HepG2 (cell line): ENCODE measurements around the gene ACOT8. TPM values are rescaled to one million over a fixed set of nuclear protein-coding genes. Genes with fewer than 3 reads are reported as not detected.

Experiments used
- EP300 ChIP-seq, 3 experiments: sonication (generic) in 1 of 3; formaldehyde crosslinking in 1 of 3; IDR thresholded peaks; 2 replicates each; pipeline versions ENCODE4 v1.5.1 to v1.6.1; 2011 to 2020; ENCODE audit warnings: low read depth in 2 of 3, low read length in 2 of 3, borderline replicate concordance in 1 of 3, improper control_type of control experiment in 1 of 3, mild to moderate bottlenecking in 1 of 3, missing genetic modification reagents in 1 of 3, moderate library complexity in 1 of 3
- ERF ChIP-seq: IDR thresholded peaks from 2 replicates; pipeline ENCODE4 v1.6.1; 2018; ENCODE audit warnings: missing biosample characterization, missing genetic modification reagents
- FOXP4 ChIP-seq: sonication (generic); formaldehyde crosslinking; IDR thresholded peaks from 2 replicates; pipeline ENCODE4 v1.4.0; 2020; ENCODE audit warnings: missing genetic modification reagents
- HDAC2 ChIP-seq: sonication (generic); formaldehyde crosslinking; IDR thresholded peaks from 2 replicates; pipeline ENCODE4 v1.4.0; 2020; ENCODE audit warnings: missing genetic modification reagents
- RARA ChIP-seq: IDR thresholded peaks from 2 replicates; pipeline ENCODE4 v1.6.1; 2016; ENCODE audit warnings: missing genetic modification reagents, missing compliant biosample characterization
- SOX13 ChIP-seq, 3 experiments: fragments of 450-650 bp in 1 of 3; sonication (generic) in 1 of 3; formaldehyde crosslinking in 1 of 3; IDR thresholded peaks in 2 of 3; conservative IDR thresholded peaks in 1 of 3; 2 replicates each; pipeline versions ENCODE4 v1.5.0 to v1.6.1; 2016 to 2020; ENCODE audit warnings: antibody characterized with exemption in 1 of 3, mild to moderate bottlenecking in 1 of 3, missing compliant biosample characterization in 1 of 3, missing genetic modification reagents in 1 of 3, moderate library complexity in 1 of 3
- SP4 ChIP-seq: sonication (generic); formaldehyde crosslinking; IDR thresholded peaks from 2 replicates; pipeline ENCODE4 v1.8.1; 2023; ENCODE audit warnings: mild to moderate bottlenecking, missing genetic modification reagents
- TAF1 ChIP-seq: sonication (generic); formaldehyde crosslinking; IDR thresholded peaks from 2 replicates; pipeline ENCODE4 v1.4.0; 2020; ENCODE audit warnings: missing genetic modification reagents
- TARDBP ChIP-seq: sonication (generic); formaldehyde crosslinking; IDR thresholded peaks from 2 replicates; pipeline ENCODE4 v1.8.0; 2022; ENCODE audit warnings: mild to moderate bottlenecking, missing genetic modification reagents
- ZBTB7B ChIP-seq: sonication (generic); formaldehyde crosslinking; IDR thresholded peaks from 2 replicates; pipeline ENCODE4 v1.4.0; 2020; ENCODE audit warnings: missing genetic modification reagents
- ZFP90 ChIP-seq: sonication (generic); formaldehyde crosslinking; IDR thresholded peaks from 2 replicates; pipeline ENCODE4 v1.8.0; 2022; ENCODE audit warnings: missing genetic modification reagents, mild to moderate bottlenecking, inconsistent platforms, borderline replicate concordance
- ZNF614 ChIP-seq: IDR thresholded peaks from 2 replicates; pipeline ENCODE4 v1.6.1; 2018; ENCODE audit warnings: missing biosample characterization, missing genetic modification reagents, inconsistent platforms, borderline replicate concordance
- polyA plus RNA-seq, 8 experiments: library from polyadenylated mRNA; depleted of rRNA in 3 of 8; stranded (reverse) in 7 of 8; unstranded in 1 of 8; fragments of >200 nt; fragmentation: Illumina TruSeq in 4 of 8; extraction: Trizol in 4 of 8; gene quantifications; 2 replicates each; pipeline versions ENCODE4 v1.2.1 to v1.2.3, GENCODE V29; 2011 to 2016; ENCODE audit warnings: low read depth in 4 of 8, missing spikeins in 1 of 8, mixed read lengths in 1 of 8; ENCODE audit not compliant: insufficient read depth in 1 of 8
- total RNA-seq, 5 experiments: library from RNA; depleted of rRNA; stranded (reverse); fragments of >200 nt; fragmentation: Illumina TruSeq; extraction: Trizol; gene quantifications; 2 replicates each; pipeline ENCODE4 v1.2.3, GENCODE V29; 2016; ENCODE audit warnings: low read depth in 1 of 5
- TF ChIP-seq, protein P1 (sequence below): sonication (generic); formaldehyde crosslinking; IDR thresholded peaks from 2 replicates; pipeline ENCODE4 v1.5.0; 2020; ENCODE audit warnings: mild to moderate bottlenecking, missing genetic modification reagents
- TF ChIP-seq, protein P2 (sequence below): sonication (generic); formaldehyde crosslinking; IDR thresholded peaks from 2 replicates; pipeline ENCODE4 v1.4.0; 2020; ENCODE audit warnings: missing genetic modification reagents
- TF ChIP-seq, protein P3 (sequence below): sonication (generic); formaldehyde crosslinking; conservative IDR thresholded peaks from 2 replicates; pipeline ENCODE4 v1.4.0; 2020; ENCODE audit warnings: missing genetic modification reagents
- TF ChIP-seq, protein P4 (sequence below): sonication (generic); formaldehyde crosslinking; IDR thresholded peaks from 2 replicates; pipeline ENCODE4 v1.5.1; 2020; ENCODE audit warnings: mild to moderate bottlenecking, missing genetic modification reagents, moderate library complexity

Gene ACOT8
- total and polyA plus RNA-seq, 2 of the 13 experiments (the other 11 are each of a cell fraction or from before 2014, with no cell fraction given) = 31.4 to 45.5 TPM

- TF ChIP-seq FOXP4 (CRISPR knock-in tag) = peak; percentile 62
- TF ChIP-seq RARA = peak; percentile 65
- peak; percentile 65 for TF ChIP-seq HDAC2 (CRISPR knock-in tag)
- TF ChIP-seq, protein P1, sequence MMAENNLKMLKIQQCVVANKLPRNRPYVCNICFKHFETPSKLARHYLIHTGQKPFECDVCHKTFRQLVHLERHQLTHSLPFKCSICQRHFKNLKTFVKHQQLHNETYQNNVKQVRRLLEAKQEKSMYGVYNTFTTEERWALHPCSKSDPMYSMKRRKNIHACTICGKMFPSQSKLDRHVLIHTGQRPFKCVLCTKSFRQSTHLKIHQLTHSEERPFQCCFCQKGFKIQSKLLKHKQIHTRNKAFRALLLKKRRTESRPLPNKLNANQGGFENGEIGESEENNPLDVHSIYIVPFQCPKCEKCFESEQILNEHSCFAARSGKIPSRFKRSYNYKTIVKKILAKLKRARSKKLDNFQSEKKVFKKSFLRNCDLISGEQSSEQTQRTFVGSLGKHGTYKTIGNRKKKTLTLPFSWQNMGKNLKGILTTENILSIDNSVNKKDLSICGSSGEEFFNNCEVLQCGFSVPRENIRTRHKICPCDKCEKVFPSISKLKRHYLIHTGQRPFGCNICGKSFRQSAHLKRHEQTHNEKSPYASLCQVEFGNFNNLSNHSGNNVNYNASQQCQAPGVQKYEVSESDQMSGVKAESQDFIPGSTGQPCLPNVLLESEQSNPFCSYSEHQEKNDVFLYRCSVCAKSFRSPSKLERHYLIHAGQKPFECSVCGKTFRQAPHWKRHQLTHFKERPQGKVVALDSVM (CRISPR knock-in tag) = peak; percentile 49; the same call in 1 of the 2 replicates
- 0 out of 2 replicates have a peak, but pooled peaks have one; percentile 61 for TF ChIP-seq TARDBP (CRISPR knock-in tag)
- TF ChIP-seq TAF1 (CRISPR knock-in tag) = peak; percentile 36; the same call in 1 of the 2 replicates
- peak; percentile 75; the same call in 1 of the 2 replicates for TF ChIP-seq SOX13 (IDR thresholded peaks at IDR 0.05)
- TF ChIP-seq SOX13 (CRISPR knock-in tag; conservative IDR thresholded peaks at IDR 0.05 in 1 of 2, IDR thresholded peaks at IDR 0.05 in 1 of 2) = peak in 1 of 2 experiments; percentile 96; a peak in 2 of 4 replicates
- TF ChIP-seq, protein P2, sequence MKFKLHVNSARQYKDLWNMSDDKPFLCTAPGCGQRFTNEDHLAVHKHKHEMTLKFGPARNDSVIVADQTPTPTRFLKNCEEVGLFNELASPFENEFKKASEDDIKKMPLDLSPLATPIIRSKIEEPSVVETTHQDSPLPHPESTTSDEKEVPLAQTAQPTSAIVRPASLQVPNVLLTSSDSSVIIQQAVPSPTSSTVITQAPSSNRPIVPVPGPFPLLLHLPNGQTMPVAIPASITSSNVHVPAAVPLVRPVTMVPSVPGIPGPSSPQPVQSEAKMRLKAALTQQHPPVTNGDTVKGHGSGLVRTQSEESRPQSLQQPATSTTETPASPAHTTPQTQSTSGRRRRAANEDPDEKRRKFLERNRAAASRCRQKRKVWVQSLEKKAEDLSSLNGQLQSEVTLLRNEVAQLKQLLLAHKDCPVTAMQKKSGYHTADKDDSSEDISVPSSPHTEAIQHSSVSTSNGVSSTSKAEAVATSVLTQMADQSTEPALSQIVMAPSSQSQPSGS (CRISPR knock-in tag) = peak; percentile 64
- TF ChIP-seq, protein P3, sequence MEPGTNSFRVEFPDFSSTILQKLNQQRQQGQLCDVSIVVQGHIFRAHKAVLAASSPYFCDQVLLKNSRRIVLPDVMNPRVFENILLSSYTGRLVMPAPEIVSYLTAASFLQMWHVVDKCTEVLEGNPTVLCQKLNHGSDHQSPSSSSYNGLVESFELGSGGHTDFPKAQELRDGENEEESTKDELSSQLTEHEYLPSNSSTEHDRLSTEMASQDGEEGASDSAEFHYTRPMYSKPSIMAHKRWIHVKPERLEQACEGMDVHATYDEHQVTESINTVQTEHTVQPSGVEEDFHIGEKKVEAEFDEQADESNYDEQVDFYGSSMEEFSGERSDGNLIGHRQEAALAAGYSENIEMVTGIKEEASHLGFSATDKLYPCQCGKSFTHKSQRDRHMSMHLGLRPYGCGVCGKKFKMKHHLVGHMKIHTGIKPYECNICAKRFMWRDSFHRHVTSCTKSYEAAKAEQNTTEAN (CRISPR knock-in tag) = 0 out of 2 replicates have a peak, but pooled peaks have one; percentile 27
- 0 out of 2 replicates have a peak, but pooled peaks have one; percentile 43 for TF ChIP-seq SP4 (CRISPR knock-in tag)
- TF ChIP-seq ZBTB7B = 0 out of 2 replicates have a peak, but pooled peaks have one; percentile 60
- peak; percentile 19 to 69; a peak in 2 of 4 replicates for TF ChIP-seq EP300 (IDR thresholded peaks at IDR 0.05; ENCODE audit: low read depth in 2 of 2, low read length in 2 of 2)
- TF ChIP-seq EP300 (CRISPR knock-in tag; IDR thresholded peaks at IDR 0.05; ENCODE audit: borderline replicate concordance) = peak; percentile 60; the same call in 1 of the 2 replicates
- TF ChIP-seq, protein P4, sequence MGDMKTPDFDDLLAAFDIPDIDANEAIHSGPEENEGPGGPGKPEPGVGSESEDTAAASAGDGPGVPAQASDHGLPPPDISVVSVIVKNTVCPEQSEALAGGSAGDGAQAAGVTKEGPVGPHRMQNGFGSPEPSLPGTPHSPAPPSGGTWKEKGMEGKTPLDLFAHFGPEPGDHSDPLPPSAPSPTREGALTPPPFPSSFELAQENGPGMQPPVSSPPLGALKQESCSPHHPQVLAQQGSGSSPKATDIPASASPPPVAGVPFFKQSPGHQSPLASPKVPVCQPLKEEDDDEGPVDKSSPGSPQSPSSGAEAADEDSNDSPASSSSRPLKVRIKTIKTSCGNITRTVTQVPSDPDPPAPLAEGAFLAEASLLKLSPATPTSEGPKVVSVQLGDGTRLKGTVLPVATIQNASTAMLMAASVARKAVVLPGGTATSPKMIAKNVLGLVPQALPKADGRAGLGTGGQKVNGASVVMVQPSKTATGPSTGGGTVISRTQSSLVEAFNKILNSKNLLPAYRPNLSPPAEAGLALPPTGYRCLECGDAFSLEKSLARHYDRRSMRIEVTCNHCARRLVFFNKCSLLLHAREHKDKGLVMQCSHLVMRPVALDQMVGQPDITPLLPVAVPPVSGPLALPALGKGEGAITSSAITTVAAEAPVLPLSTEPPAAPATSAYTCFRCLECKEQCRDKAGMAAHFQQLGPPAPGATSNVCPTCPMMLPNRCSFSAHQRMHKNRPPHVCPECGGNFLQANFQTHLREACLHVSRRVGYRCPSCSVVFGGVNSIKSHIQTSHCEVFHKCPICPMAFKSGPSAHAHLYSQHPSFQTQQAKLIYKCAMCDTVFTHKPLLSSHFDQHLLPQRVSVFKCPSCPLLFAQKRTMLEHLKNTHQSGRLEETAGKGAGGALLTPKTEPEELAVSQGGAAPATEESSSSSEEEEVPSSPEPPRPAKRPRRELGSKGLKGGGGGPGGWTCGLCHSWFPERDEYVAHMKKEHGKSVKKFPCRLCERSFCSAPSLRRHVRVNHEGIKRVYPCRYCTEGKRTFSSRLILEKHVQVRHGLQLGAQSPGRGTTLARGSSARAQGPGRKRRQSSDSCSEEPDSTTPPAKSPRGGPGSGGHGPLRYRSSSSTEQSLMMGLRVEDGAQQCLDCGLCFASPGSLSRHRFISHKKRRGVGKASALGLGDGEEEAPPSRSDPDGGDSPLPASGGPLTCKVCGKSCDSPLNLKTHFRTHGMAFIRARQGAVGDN = 0 out of 2 replicates have a peak, but pooled peaks have one; percentile 19
- TF ChIP-seq ERF = peak; percentile 25; the same call in 1 of the 2 replicates
- TF ChIP-seq ZNF614 (CRISPR knock-in tag) = peak; percentile 71; the same call in 1 of the 2 replicates
- TF ChIP-seq ZFP90 = 0 out of 2 replicates have a peak, but pooled peaks have one; percentile 54
Observed at GRCh38 chr20:45829673-45830106, 27.5 kb downstream of the ACOT8 start (continued).
